ENCODE measurements around the gene ALDOA. TPM values are rescaled to one million over a fixed set of nuclear protein-coding genes. Genes with fewer than 3 reads are reported as not detected.
"Not testable (repeated sequence)": the region's sequence is repeated elsewhere in the genome, so short reads cannot be mapped to it uniquely, and the experiment has no call there.

ALDOA gene
- polyA plus RNA-seq (2013) = 965 and 1,015 TPM in 2 replicates

GRCh38 chr16:30065102-30065942 is at the start of gene ALDOA:
TSS of gene ALDOA (plus strand) at chr16:30065760. CDS start at chr16:30066898, 1,138 bp downstream.
- DNase-seq = peak; percentile 98 to 99
- Histone ChIP-seq H3K79me1 (ENCODE audit: low read length) (peaks cover 19% of the 10 kb centered on the region), H3K14ac (ENCODE audit: low read length) (peak within 1 kb of the TSS; percentile 90), H2AK5ac (ENCODE audit: low read length) (peak within 1 kb of the TSS; percentile 65), H2BK120ac (ENCODE audit: insufficient read depth, low read length, poor library complexity) (peak within 1 kb of the TSS; percentile 81), H3K4ac (ENCODE audit: low read depth, low read length) (peak within 1 kb of the TSS; percentile 100), H3K9ac (ENCODE audit: low read length) (peak within 1 kb of the TSS; percentile 97), H4K12ac (ENCODE audit: low read depth, low read length) (peak within 1 kb of the TSS; percentile 64), H3K23ac (ENCODE audit: low read length) (no peak within 1 kb of the TSS), H3K79me2 (ENCODE audit: control insufficient read depth, insufficient read depth, low read length, poor library complexity) (peaks cover 26% of the 10 kb centered on the region), H4K91ac (ENCODE audit: low read depth, low read length) (peak within 1 kb of the TSS; percentile 93), H2BK12ac (ENCODE audit: low read length) (peak within 1 kb of the TSS; percentile 64), H3K4me2 (ENCODE audit: low read length) (peak within 1 kb of the TSS; percentile 96), H2AFZ (ENCODE audit: insufficient read depth, low read length, poor library complexity) (peak within 1 kb of the TSS; percentile 78), H4K8ac (ENCODE audit: low read depth, low read length) (peak within 1 kb of the TSS; percentile 83), H3K4me1 (ENCODE audit: control insufficient read depth in 1 of 2, insufficient read depth in 2 of 2, low read length in 2 of 2) (peaks cover 24 to 33% of the 10 kb centered on the region in 2 experiments), H3K18ac (ENCODE audit: low read length) (peak within 1 kb of the TSS; percentile 92), H3K27ac (ENCODE audit: low read depth, low read length) (peak within 1 kb of the TSS; percentile 100), H3K4me3 (ENCODE audit: low read depth, low read length) (peak within 1 kb of the TSS; percentile 99), H3K9me3 (ENCODE audit: insufficient read depth, low read depth, low read length) (no peaks in the 10 kb centered on the region), H3K36me3 (ENCODE audit: control insufficient read depth in 1 of 2, insufficient read depth in 2 of 2, low read length in 2 of 2) (peaks cover 33 to 35% of the 10 kb centered on the region in 2 experiments), H2BK5ac (ENCODE audit: low read depth, low read length, poor library complexity) (peak within 1 kb of the TSS; percentile 95), H3K27me3 (ENCODE audit: insufficient read depth, low read length) (no peaks in the 10 kb centered on the region)
- WGBS (ENCODE audit: extremely low coverage, insufficient coverage, insufficient read length) = no CpG with 5 or more reads among the region's 99 CpGs

- no peak overlapping the region for H3K4me2 ChIP-seq (ENCODE audit: low read length)
- peaks cover 4% of the 10 kb centered on the region for H3K27me3 ChIP-seq (ENCODE audit: insufficient read depth, low read length)
- H3K36me3 ChIP-seq (ENCODE audit: control insufficient read depth in 1 of 2, insufficient read depth in 2 of 2, low read length in 2 of 2) = no peaks in the 10 kb centered on the region
- H2AFZ ChIP-seq (ENCODE audit: insufficient read depth, low read length, poor library complexity) = no peak overlapping the region
- H4K8ac ChIP-seq (ENCODE audit: low read depth, low read length) = no peak overlapping the region
- no peak overlapping the region for H3K4ac ChIP-seq (ENCODE audit: low read depth, low read length)
- H3K18ac ChIP-seq (ENCODE audit: low read length) = no peak overlapping the region
- H3K79me1 ChIP-seq (ENCODE audit: low read length) = no peaks in the 10 kb centered on the region
- no peak overlapping the region for H3K23ac ChIP-seq (ENCODE audit: low read length)
- peaks cover 4% of the 10 kb centered on the region for H3K9me3 ChIP-seq (ENCODE audit: insufficient read depth, low read depth, low read length)
- no peak overlapping the region for H3K4me3 ChIP-seq (ENCODE audit: low read depth, low read length)
- H3K14ac ChIP-seq (ENCODE audit: low read length) = no peak overlapping the region
- H4K12ac ChIP-seq (ENCODE audit: low read depth, low read length) = no peak overlapping the region
- WGBS (ENCODE audit: extremely low coverage, insufficient coverage, insufficient read length) = no CpG with 5 or more reads among the region's 8 CpGs
- H2BK120ac ChIP-seq (ENCODE audit: insufficient read depth, low read length, poor library complexity) = no peak overlapping the region
- H3K9ac ChIP-seq (ENCODE audit: low read length) = no peak overlapping the region
- no peak for DNase-seq
- H3K4me1 ChIP-seq (ENCODE audit: control insufficient read depth in 1 of 2, insufficient read depth in 2 of 2, low read length in 2 of 2) = peaks cover 0 to 4% of the 10 kb centered on the region in 2 experiments
- H2BK5ac ChIP-seq (ENCODE audit: low read depth, low read length, poor library complexity) = no peak overlapping the region
- H3K27ac ChIP-seq (ENCODE audit: low read depth, low read length) = no peak overlapping the region
- H2AK5ac ChIP-seq (ENCODE audit: low read length) = no peak overlapping the region
- no peaks in the 10 kb centered on the region for H3K79me2 ChIP-seq (ENCODE audit: control insufficient read depth, insufficient read depth, low read length, poor library complexity)
- no peak overlapping the region for H4K91ac ChIP-seq (ENCODE audit: low read depth, low read length)
- H2BK12ac ChIP-seq (ENCODE audit: low read length) = no peak overlapping the region
Observed at GRCh38 chr16:30016555-30017276, 48.8 kb upstream of the ALDOA start.

GRCh38 chr16:30017277-30017656 is 48.3 kb upstream of the ALDOA start:
- no peak overlapping the region for H2BK120ac ChIP-seq (ENCODE audit: insufficient read depth, low read length, poor library complexity)
- no peak overlapping the region for H2AFZ ChIP-seq (ENCODE audit: insufficient read depth, low read length, poor library complexity)
- DNase-seq = no peak
- H3K4me3 ChIP-seq (ENCODE audit: low read depth, low read length) = no peak overlapping the region
- H2BK5ac ChIP-seq (ENCODE audit: low read depth, low read length, poor library complexity) = no peak overlapping the region
- no peaks in the 10 kb centered on the region for H3K79me2 ChIP-seq (ENCODE audit: control insufficient read depth, insufficient read depth, low read length, poor library complexity)
- peaks cover 0 to 4% of the 10 kb centered on the region in 2 experiments for H3K4me1 ChIP-seq (ENCODE audit: control insufficient read depth in 1 of 2, insufficient read depth in 2 of 2, low read length in 2 of 2)
- H4K91ac ChIP-seq (ENCODE audit: low read depth, low read length) = no peak overlapping the region
- no peak overlapping the region for H3K4ac ChIP-seq (ENCODE audit: low read depth, low read length)
- no peak overlapping the region for H3K9ac ChIP-seq (ENCODE audit: low read length)
- no peak overlapping the region for H4K12ac ChIP-seq (ENCODE audit: low read depth, low read length)
- H3K79me1 ChIP-seq (ENCODE audit: low read length) = no peaks in the 10 kb centered on the region
- H4K8ac ChIP-seq (ENCODE audit: low read depth, low read length) = no peak overlapping the region
- H3K36me3 ChIP-seq (ENCODE audit: control insufficient read depth in 1 of 2, insufficient read depth in 2 of 2, low read length in 2 of 2) = no peaks in the 10 kb centered on the region
- H3K23ac ChIP-seq (ENCODE audit: low read length) = no peak overlapping the region
- H2AK5ac ChIP-seq (ENCODE audit: low read length) = no peak overlapping the region
- H3K27ac ChIP-seq (ENCODE audit: low read depth, low read length) = no peak overlapping the region
- no peak overlapping the region for H3K18ac ChIP-seq (ENCODE audit: low read length)
- no peak overlapping the region for H3K4me2 ChIP-seq (ENCODE audit: low read length)
- H3K9me3 ChIP-seq (ENCODE audit: insufficient read depth, low read depth, low read length) = no peaks in the 10 kb centered on the region
- H3K27me3 ChIP-seq (ENCODE audit: insufficient read depth, low read length) = no peaks in the 10 kb centered on the region
- H2BK12ac ChIP-seq (ENCODE audit: low read length) = no peak overlapping the region
- H3K14ac ChIP-seq (ENCODE audit: low read length) = no peak overlapping the region
- WGBS (ENCODE audit: extremely low coverage, insufficient coverage, insufficient read length) = no CpG with 5 or more reads among the region's 2 CpGs

- not testable (repeated sequence) for H3K4me2 ChIP-seq (ENCODE audit: low read length); H2AFZ ChIP-seq (ENCODE audit: insufficient read depth, low read length, poor library complexity); H3K36me3 ChIP-seq (ENCODE audit: control insufficient read depth in 1 of 2, insufficient read depth in 2 of 2, low read length in 2 of 2); H3K23ac ChIP-seq (ENCODE audit: low read length); H3K4ac ChIP-seq (ENCODE audit: low read depth, low read length); H3K79me2 ChIP-seq (ENCODE audit: control insufficient read depth, insufficient read depth, low read length, poor library complexity); H3K9ac ChIP-seq (ENCODE audit: low read length); H2BK120ac ChIP-seq (ENCODE audit: insufficient read depth, low read length, poor library complexity); H2AK5ac ChIP-seq (ENCODE audit: low read length); H2BK12ac ChIP-seq (ENCODE audit: low read length); H3K27me3 ChIP-seq (ENCODE audit: insufficient read depth, low read length); H3K14ac ChIP-seq (ENCODE audit: low read length); H3K4me3 ChIP-seq (ENCODE audit: low read depth, low read length); H4K8ac ChIP-seq (ENCODE audit: low read depth, low read length); H3K9me3 ChIP-seq (ENCODE audit: insufficient read depth, low read depth, low read length); DNase-seq; H2BK5ac ChIP-seq (ENCODE audit: low read depth, low read length, poor library complexity); H3K18ac ChIP-seq (ENCODE audit: low read length); H3K4me1 ChIP-seq (ENCODE audit: control insufficient read depth in 1 of 2, insufficient read depth in 2 of 2, low read length in 2 of 2); H3K79me1 ChIP-seq (ENCODE audit: low read length); H4K91ac ChIP-seq (ENCODE audit: low read depth, low read length); H4K12ac ChIP-seq (ENCODE audit: low read depth, low read length); H3K27ac ChIP-seq (ENCODE audit: low read depth, low read length)
- no CpG with 5 or more reads among the region's 4 CpGs for WGBS (ENCODE audit: extremely low coverage, insufficient coverage, insufficient read length)
Observed at GRCh38 chr16:30017937-30018336, 47.6 kb upstream of the ALDOA start.

Measured in trophoblast cell (in vitro differentiated cells and primary cell).